Measurements from ENCODE around the gene FOXR1.

Gene FOXR1

DNA sequence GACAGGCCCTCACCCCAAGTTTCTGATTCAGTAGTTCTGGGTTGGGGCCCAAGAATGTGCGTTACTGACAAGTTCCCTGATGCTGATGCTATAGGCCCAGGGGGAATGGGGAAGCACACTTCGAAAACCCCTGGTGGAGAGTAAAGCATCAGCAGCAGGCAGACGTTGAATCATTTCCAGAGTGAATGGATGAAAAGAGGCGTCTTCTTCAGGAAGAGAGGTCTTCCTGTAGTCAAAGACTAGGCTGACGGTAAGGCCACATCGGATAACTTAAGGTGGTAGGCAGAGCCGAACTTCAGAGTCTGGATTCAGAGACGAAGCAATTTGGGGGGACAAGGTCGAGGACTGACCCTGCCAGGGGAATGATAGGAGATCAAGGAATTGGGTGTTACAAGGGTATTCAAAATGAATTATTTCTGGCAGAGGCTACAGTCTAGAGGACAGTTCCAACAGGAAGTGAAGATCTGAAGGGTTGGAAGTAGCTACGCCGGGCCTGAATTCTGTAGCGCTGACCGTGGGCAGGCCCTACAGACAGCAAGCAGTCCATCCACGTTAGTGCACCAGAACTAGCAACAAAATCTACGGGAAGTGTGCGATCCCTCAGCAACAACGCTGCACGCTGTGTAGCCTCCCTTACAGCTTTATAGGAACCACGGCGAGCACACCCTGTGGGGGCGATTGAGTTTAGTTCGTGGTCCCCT is 25.5 kb downstream of the FOXR1 start:
- TF ChIP-seq GABPA (IDR thresholded peaks at IDR 0.05; ENCODE audit: low read depth) (no peak), POLR2AphosphoS5 (IDR thresholded peaks at IDR 0.05; ENCODE audit: low read depth) (no peak), SPI1 (IDR thresholded peaks at IDR 0.05; ENCODE audit: borderline replicate concordance, low read depth) (peak; percentile 26; the same call in 1 of the 2 replicates), REST (IDR thresholded peaks at IDR 0.05; ENCODE audit: insufficient replicate concordance, low read depth) (no peak)
- TF ChIP-seq, protein P1, sequence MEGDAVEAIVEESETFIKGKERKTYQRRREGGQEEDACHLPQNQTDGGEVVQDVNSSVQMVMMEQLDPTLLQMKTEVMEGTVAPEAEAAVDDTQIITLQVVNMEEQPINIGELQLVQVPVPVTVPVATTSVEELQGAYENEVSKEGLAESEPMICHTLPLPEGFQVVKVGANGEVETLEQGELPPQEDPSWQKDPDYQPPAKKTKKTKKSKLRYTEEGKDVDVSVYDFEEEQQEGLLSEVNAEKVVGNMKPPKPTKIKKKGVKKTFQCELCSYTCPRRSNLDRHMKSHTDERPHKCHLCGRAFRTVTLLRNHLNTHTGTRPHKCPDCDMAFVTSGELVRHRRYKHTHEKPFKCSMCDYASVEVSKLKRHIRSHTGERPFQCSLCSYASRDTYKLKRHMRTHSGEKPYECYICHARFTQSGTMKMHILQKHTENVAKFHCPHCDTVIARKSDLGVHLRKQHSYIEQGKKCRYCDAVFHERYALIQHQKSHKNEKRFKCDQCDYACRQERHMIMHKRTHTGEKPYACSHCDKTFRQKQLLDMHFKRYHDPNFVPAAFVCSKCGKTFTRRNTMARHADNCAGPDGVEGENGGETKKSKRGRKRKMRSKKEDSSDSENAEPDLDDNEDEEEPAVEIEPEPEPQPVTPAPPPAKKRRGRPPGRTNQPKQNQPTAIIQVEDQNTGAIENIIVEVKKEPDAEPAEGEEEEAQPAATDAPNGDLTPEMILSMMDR (IDR thresholded peaks at IDR 0.05; ENCODE audit: insufficient read depth, low read length) = peak; percentile 67
- Histone ChIP-seq H3K27me3 (ENCODE audit: insufficient read depth, poor library complexity, severe bottlenecking) (no peaks in the 10 kb centered on the region), H3K27ac (replicated peaks) (peak overlapping the region; percentile 71), H3K4me3 (replicated peaks; ENCODE audit: insufficient read depth, low read length) (peak overlapping the region; percentile 84)
- peak; percentile 67 to 71 for DNase-seq (ENCODE audit: low read depth in 1 of 2, low spot score in 1 of 2)

DNA sequence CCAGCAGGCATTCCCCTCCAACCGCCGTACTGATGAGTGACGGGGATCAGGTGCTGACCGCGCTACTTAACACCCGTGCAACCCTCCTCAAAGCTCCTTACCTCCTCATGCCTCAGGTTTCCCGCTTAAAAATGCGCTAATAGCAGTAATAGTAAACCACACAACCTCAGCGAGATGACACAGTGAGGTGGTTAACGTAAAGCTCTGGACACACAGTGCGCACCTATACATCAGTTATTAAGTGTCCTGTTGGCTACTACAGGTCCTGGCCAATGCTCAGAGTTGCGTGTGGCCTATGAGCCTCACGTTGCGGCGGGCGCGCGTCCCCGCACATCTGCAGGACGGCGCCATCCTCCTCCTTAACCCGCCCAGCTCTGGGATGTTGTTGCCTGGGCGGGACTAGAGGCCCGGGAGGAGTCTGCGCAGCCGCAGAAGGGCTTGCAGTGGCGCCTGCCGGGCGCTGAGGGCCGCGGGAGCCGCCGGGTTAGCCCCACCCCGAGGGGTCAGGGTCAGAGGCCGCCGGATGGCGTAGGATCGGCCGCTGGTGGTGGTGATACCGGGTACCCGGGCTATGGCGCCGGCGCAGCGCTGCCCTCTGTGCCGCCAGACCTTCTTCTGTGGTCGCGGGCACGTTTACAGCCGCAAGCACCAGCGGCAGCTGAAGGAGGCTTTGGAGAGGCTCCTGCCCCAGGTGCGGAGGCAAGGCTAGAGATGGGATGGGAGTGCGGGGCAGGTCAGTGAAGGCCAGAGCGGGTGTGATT is 26.2 kb downstream of the FOXR1 start, which contains the start of gene CENATAC:
TSS of gene CENATAC (plus strand) at position 512 of the 761 bp plus-strand sequence. CDS start at position 572, 60 bp downstream.
- H3K27me3 ChIP-seq (ENCODE audit: insufficient read depth, poor library complexity, severe bottlenecking) = no peaks in the 10 kb centered on the region
- peak; percentile 89 to 93 for DNase-seq (ENCODE audit: low read depth in 1 of 2, low spot score in 1 of 2)
- TF ChIP-seq GABPA (IDR thresholded peaks at IDR 0.05; ENCODE audit: low read depth) = no peak
- TF ChIP-seq REST (IDR thresholded peaks at IDR 0.05; ENCODE audit: insufficient replicate concordance, low read depth) = peak; percentile 33
- TF ChIP-seq, protein P1 (IDR thresholded peaks at IDR 0.05; ENCODE audit: insufficient read depth, low read length) = no peak
- TF ChIP-seq POLR2AphosphoS5 (IDR thresholded peaks at IDR 0.05; ENCODE audit: low read depth) = peak; percentile 84
- TF ChIP-seq SPI1 (IDR thresholded peaks at IDR 0.05; ENCODE audit: borderline replicate concordance, low read depth) = no peak
- peak within 1 kb of the TSS; percentile 71 for H3K27ac ChIP-seq (replicated peaks)
- H3K4me3 ChIP-seq (replicated peaks; ENCODE audit: insufficient read depth, low read length) = peak within 1 kb of the TSS; percentile 84

GRCh38 chr11:118998388-118998717 is 26.8 kb downstream of the FOXR1 start:
- no peak for DNase-seq (ENCODE audit: low read depth in 1 of 2, low spot score in 1 of 2)
- no peaks in the 10 kb centered on the region for H3K27me3 ChIP-seq (ENCODE audit: insufficient read depth, poor library complexity, severe bottlenecking)
- H3K4me3 ChIP-seq (replicated peaks; ENCODE audit: insufficient read depth, low read length) = peak overlapping the region; percentile 84
- peak overlapping the region; percentile 71 for H3K27ac ChIP-seq (replicated peaks)
- no peak for TF ChIP-seq GABPA (IDR thresholded peaks at IDR 0.05; ENCODE audit: low read depth)
- TF ChIP-seq, protein P1 (IDR thresholded peaks at IDR 0.05; ENCODE audit: insufficient read depth, low read length) = no peak
- no peak for TF ChIP-seq POLR2AphosphoS5 (IDR thresholded peaks at IDR 0.05; ENCODE audit: low read depth)
- no peak for TF ChIP-seq REST (IDR thresholded peaks at IDR 0.05; ENCODE audit: insufficient replicate concordance, low read depth)
- no peak for TF ChIP-seq SPI1 (IDR thresholded peaks at IDR 0.05; ENCODE audit: borderline replicate concordance, low read depth)

Data from HL-60 (cell line).